GM21723 (cell line): Measurements from ENCODE around the gene SDK1.

ENCODE experiments used
- ATAC-seq: cut with Tn5 transposase; IDR thresholded peaks from one replicate; pipeline ENCODE4 v1.9.1; 2021; ENCODE audit warnings: mild to moderate bottlenecking, moderate library complexity; ENCODE audit not compliant: unreplicated experiment

Gene SDK1

GRCh38 chr7:3283130-3283704, 17.8 kb upstream of the SDK1 start:
- no peak for ATAC-seq

- no peak for ATAC-seq
These were observed 15.4 kb upstream of the SDK1 start for GRCh38 chr7:3285652-3286051.

- no peak for ATAC-seq
These were observed 11.1 kb upstream of the SDK1 start for GRCh38 chr7:3289996-3290395.

GRCh38 chr7:3292694-3293093, 8.4 kb upstream of the SDK1 start:
- no peak for ATAC-seq

GRCh38 chr7:3294432-3295100, 6.5 kb upstream of the SDK1 start:
- no peak for ATAC-seq

GRCh38 chr7:3297105-3297819, 3.8 kb upstream of the SDK1 start:
- no peak for ATAC-seq

- no peak for ATAC-seq
These were observed 816 bp upstream of the SDK1 start for GRCh38 chr7:3300221-3300650.

GRCh38 chr7:3301449-3301731, 338 bp downstream of the SDK1 start:
- peak; percentile 5 for ATAC-seq

GRCh38 chr7:3301831-3302618, 973 bp downstream of the SDK1 start:
- ATAC-seq, result no peak

- no peak for ATAC-seq
These were observed 1.7 kb downstream of the SDK1 start for GRCh38 chr7:3302681-3303320.

GRCh38 chr7:3304131-3304530, 3.1 kb downstream of the SDK1 start:
- ATAC-seq, result no peak

- ATAC-seq, result no peak
These were observed 6.4 kb downstream of the SDK1 start for GRCh38 chr7:3307435-3307834.

GRCh38 chr7:3309140-3309539, 8.1 kb downstream of the SDK1 start:
- no peak for ATAC-seq

- no peak for ATAC-seq
These were observed 8.9 kb downstream of the SDK1 start for GRCh38 chr7:3309956-3310355.

GRCh38 chr7:3310884-3311283, 9.8 kb downstream of the SDK1 start:
- ATAC-seq, result no peak

- ATAC-seq, result no peak
These were observed 11.5 kb downstream of the SDK1 start for GRCh38 chr7:3312583-3312982.

GRCh38 chr7:3318874-3319273, 17.8 kb downstream of the SDK1 start:
- ATAC-seq, result no peak

GRCh38 chr7:3321206-3321605, 20.2 kb downstream of the SDK1 start:
- no peak for ATAC-seq

- ATAC-seq, result no peak
These were observed 20.7 kb downstream of the SDK1 start for GRCh38 chr7:3321745-3322144.

GRCh38 chr7:3326246-3326645, 25.2 kb downstream of the SDK1 start:
- ATAC-seq, result no peak

GRCh38 chr7:3327099-3327498, 26.0 kb downstream of the SDK1 start:
- ATAC-seq, result no peak
